Peyer's patch (tissue), 4 donors: ENCODE results near the gene BST2. TPM values are rescaled to one million over a fixed set of nuclear protein-coding genes. Genes with fewer than 3 reads are reported as not detected.

ENCODE experiments used
- DNase-seq, 3 donors: peaks; one replicate each; pipeline ENCODE4 v3.0.0-alpha.2; 2017 to 2019
- H3K27ac ChIP-seq, 4 donors: fragments of 200-600 bp; sonication (generic); one replicate each; pipeline ENCODE4 v1.5.1; 2016 to 2019
- H3K27me3 ChIP-seq, 2 donors: fragments of 200-600 bp; sonication (generic); one replicate each; pipeline ENCODE4 v1.5.1; 2019
- H3K36me3 ChIP-seq, 3 donors: fragments of 200-600 bp; sonication (generic); one replicate each; pipeline ENCODE4 v1.5.1; 2016 to 2019
- H3K4me1 ChIP-seq, 4 donors: fragments of 200-600 bp; sonication (generic); one replicate each; pipeline ENCODE4 v1.5.1; 2016 to 2019
- H3K4me3 ChIP-seq, 4 donors: fragments of 200-600 bp; sonication (generic); 1 replicate in 3 of 4; 2 replicates in 1 of 4; pipeline ENCODE4 v1.5.1; 2016 to 2019; ENCODE audit warnings: mild to moderate bottlenecking in 1 of 4
- H3K9me3 ChIP-seq, 4 donors: fragments of 200-600 bp; sonication (generic); one replicate each; pipeline ENCODE4 v1.5.1; 2016 to 2019; ENCODE audit warnings: mild to moderate bottlenecking in 1 of 4
- CTCF ChIP-seq, 6 experiments: fragments of 450-650 bp in 4 of 6; fragments of 200-600 bp in 2 of 6; sonication (generic) in 1 of 6; IDR thresholded peaks; one replicate each; pipeline ENCODE4 v1.5.1; 2017 to 2019; ENCODE audit warnings: antibody characterized with exemption in 6 of 6, mild to moderate bottlenecking in 3 of 6, moderate library complexity in 1 of 6
- POLR2A ChIP-seq, 2 donors: fragments of 450-650 bp; IDR thresholded peaks; one replicate each; pipeline ENCODE4 v1.5.1; 2017; ENCODE audit warnings: antibody characterized with exemption in 2 of 2, mild to moderate bottlenecking in 2 of 2, moderate library complexity in 2 of 2
- total RNA-seq, 4 donors: library from RNA; depleted of rRNA; stranded (reverse); fragments of >200 nt; gene quantifications; one replicate each; pipeline ENCODE4 v1.1.0, GENCODE V29; 2016

BST2 gene
- total RNA-seq, 4 donors from 2014 or later = 9.6 to 101 (median 23.9) TPM

- H3K27me3 ChIP-seq = no peaks in the 10 kb centered on the region
- no peaks in the 10 kb centered on the region for H3K9me3 ChIP-seq
- TF ChIP-seq CTCF (IDR thresholded peaks at IDR 0.05) = no peak
- no peak for TF ChIP-seq POLR2A (IDR thresholded peaks at IDR 0.05)
- H3K4me3 ChIP-seq = no peak overlapping the region
- DNase-seq = no peak
- peaks cover 0 to 11% (median 5%) of the 10 kb centered on the region in 4 donors for H3K4me1 ChIP-seq
- no peaks in the 10 kb centered on the region for H3K36me3 ChIP-seq
- no peak overlapping the region for H3K27ac ChIP-seq
These were observed 6.4 kb downstream of the BST2 start for GRCh38 chr19:17398902-17399527.

- H3K27me3 ChIP-seq = no peaks in the 10 kb centered on the region
- peaks cover 0 to 18% (median 12%) of the 10 kb centered on the region in 4 donors for H3K4me1 ChIP-seq
- no peaks in the 10 kb centered on the region for H3K36me3 ChIP-seq
- no peaks in the 10 kb centered on the region for H3K9me3 ChIP-seq
- H3K27ac ChIP-seq = peak overlapping the region in 1 of 4 donors; percentile 25
- no peak for TF ChIP-seq POLR2A (IDR thresholded peaks at IDR 0.05)
- TF ChIP-seq CTCF (IDR thresholded peaks at IDR 0.05) = peak; percentile 28 to 80 (median 67)
- no peak overlapping the region for H3K4me3 ChIP-seq
- DNase-seq = peak; percentile 54 to 77 (median 75)
These were observed 10.5 kb downstream of the BST2 start for GRCh38 chr19:17394891-17395415.

- Histone ChIP-seq H3K27me3 (no peaks in the 10 kb centered on the region), H3K27ac (peak within 1 kb of the TSS in 1 of 4 donors; percentile 25), H3K4me1 (peaks cover 0 to 18% (median 12%) of the 10 kb centered on the region in 4 donors), H3K36me3 (no peaks in the 10 kb centered on the region), H3K9me3 (no peaks in the 10 kb centered on the region), H3K4me3 (no peak within 1 kb of the TSS)
- DNase-seq = no peak
- TF ChIP-seq CTCF (IDR thresholded peaks at IDR 0.05) (no peak), POLR2A (IDR thresholded peaks at IDR 0.05) (no peak)
These were observed 11.5 kb downstream of the BST2 start, which contains the start of gene CCDC194 for GRCh38 chr19:17393914-17394313. CCDC194 (minus strand) TSS chr19:17394196; CDS start chr19:17394158, 38 bp downstream.

- Histone ChIP-seq H3K27ac (no peak overlapping the region), H3K4me3 (no peak overlapping the region), H3K36me3 (no peaks in the 10 kb centered on the region), H3K4me1 (peaks cover 0 to 18% (median 12%) of the 10 kb centered on the region in 4 donors), H3K27me3 (no peaks in the 10 kb centered on the region), H3K9me3 (no peaks in the 10 kb centered on the region)
- TF ChIP-seq CTCF (IDR thresholded peaks at IDR 0.05) = no peak
- TF ChIP-seq POLR2A (IDR thresholded peaks at IDR 0.05) = no peak
- DNase-seq = no peak
These were observed 12.4 kb downstream of the BST2 start for GRCh38 chr19:17393002-17393401.

GRCh38 chr19:17391371-17392151, 13.9 kb downstream of the BST2 start:
- Histone ChIP-seq H3K4me1 (peaks cover 0 to 18% (median 12%) of the 10 kb centered on the region in 4 donors), H3K27me3 (no peaks in the 10 kb centered on the region), H3K9me3 (no peaks in the 10 kb centered on the region), H3K4me3 (peak overlapping the region; percentile 16 to 53 (median 44)), H3K27ac (no peak overlapping the region), H3K36me3 (no peaks in the 10 kb centered on the region)
- TF ChIP-seq CTCF (IDR thresholded peaks at IDR 0.05) = no peak
- no peak for TF ChIP-seq POLR2A (IDR thresholded peaks at IDR 0.05)
- peak in 1 of 3 donors; percentile 17 for DNase-seq
